ENCODE data around the gene MYRF. TPM values are rescaled to one million over a fixed set of nuclear protein-coding genes. Genes with fewer than 3 reads are reported as not detected.

MYRF gene
- total and polyA plus RNA-seq, 2 donors (not counting 1 experiment from before 2014, with no cell fraction given), result 0.27 to 0.34 TPM

GRCh38 chr11:61711037-61711436 is 41.4 kb upstream of the MYRF start:
- H3K9me3 ChIP-seq (ENCODE audit: control extremely low read depth in 1 of 3, control insufficient read depth in 2 of 3, insufficient read depth in 1 of 3, low read length in 2 of 3), result peaks cover 0 to 2% (median 0%) of the 10 kb centered on the region in 3 donors
- H3K4me3 Mint-ChIP-seq, result no peak overlapping the region
- H3K27ac Mint-ChIP-seq, result no peak overlapping the region
- H3K4me1 Mint-ChIP-seq, result no peaks in the 10 kb centered on the region
- no peak for TF ChIP-seq EZH2 (IDR thresholded peaks at IDR 0.05; ENCODE audit: borderline replicate concordance, insufficient read depth, low read depth, low read length, poor library complexity, severe bottlenecking)
- TF ChIP-seq CTCF (IDR thresholded peaks at IDR 0.05), result no peak
- H3K79me2 ChIP-seq (ENCODE audit: control insufficient read depth, insufficient read depth, low read length), result no peaks in the 10 kb centered on the region
- peaks cover 7% of the 10 kb centered on the region for H3K27me3 Mint-ChIP-seq
- no peak overlapping the region for H3K4me3 ChIP-seq (ENCODE audit: control extremely low read depth in 1 of 5, extremely low read depth in 1 of 5, insufficient read depth in 1 of 5, low read depth in 2 of 5, low read length in 4 of 5)
- CTCF ChIA-PET, result no interaction called here
- no peaks in the 10 kb centered on the region for H3K9me3 Mint-ChIP-seq (ENCODE audit: insufficient read depth)
- no peak overlapping the region for H3K4me2 ChIP-seq (replicated peaks; ENCODE audit: low read depth, low read length, poor library complexity, severe bottlenecking)
- POLR2A ChIA-PET, result no interaction called here
- H3K4me1 ChIP-seq (ENCODE audit: control insufficient read depth in 2 of 2, insufficient read depth in 2 of 2, low read length in 2 of 2), result no peaks in the 10 kb centered on the region
- no peak for DNase-seq
- no peak overlapping the region for H3K27ac ChIP-seq (ENCODE audit: low read length in 2 of 2)
- no peak overlapping the region for H2AFZ ChIP-seq (ENCODE audit: insufficient read depth, low read depth, low read length, poor library complexity, severe bottlenecking)
- H4K20me1 ChIP-seq (ENCODE audit: control insufficient read depth, insufficient read depth, low read length, poor library complexity, severe bottlenecking), result no peaks in the 10 kb centered on the region
- intact Hi-C loops (cut with micrococcal nuclease), result no loop called here
- H3K27me3 ChIP-seq (replicated peaks in 1 of 4; ENCODE audit: control extremely low read depth in 1 of 4, control insufficient read depth in 3 of 4, insufficient read depth in 4 of 4, low read length in 3 of 4), result no peaks in the 10 kb centered on the region
- 83% methylated on average over 11 of the region's 14 CpGs for WGBS (ENCODE audit: insufficient coverage)
- no peaks in the 10 kb centered on the region for H3K36me3 ChIP-seq (replicated peaks in 1 of 2; ENCODE audit: control extremely low read depth in 1 of 2, control insufficient read depth in 1 of 2, extremely low read depth in 1 of 2, insufficient read depth in 2 of 2, low read length in 1 of 2)
- ATAC-seq (ENCODE audit: low read depth), result no peak
- no peak overlapping the region for H3K9ac ChIP-seq (ENCODE audit: low read length)

GRCh38 chr11:61711498-61711897 is 40.9 kb upstream of the MYRF start:
- H3K4me3 ChIP-seq (ENCODE audit: control extremely low read depth in 1 of 5, extremely low read depth in 1 of 5, insufficient read depth in 1 of 5, low read depth in 2 of 5, low read length in 4 of 5), result no peak overlapping the region
- H2AFZ ChIP-seq (ENCODE audit: insufficient read depth, low read depth, low read length, poor library complexity, severe bottlenecking), result no peak overlapping the region
- TF ChIP-seq CTCF (IDR thresholded peaks at IDR 0.05) (no peak), EZH2 (IDR thresholded peaks at IDR 0.05; ENCODE audit: borderline replicate concordance, insufficient read depth, low read depth, low read length, poor library complexity, severe bottlenecking) (no peak)
- no peak for DNase-seq
- H3K9me3 ChIP-seq (ENCODE audit: control extremely low read depth in 1 of 3, control insufficient read depth in 2 of 3, insufficient read depth in 1 of 3, low read length in 2 of 3), result peaks cover 0 to 2% (median 0%) of the 10 kb centered on the region in 3 donors
- no peaks in the 10 kb centered on the region for H3K4me1 Mint-ChIP-seq
- no peaks in the 10 kb centered on the region for H3K4me1 ChIP-seq (ENCODE audit: control insufficient read depth in 2 of 2, insufficient read depth in 2 of 2, low read length in 2 of 2)
- H3K4me3 Mint-ChIP-seq, result no peak overlapping the region
- CTCF ChIA-PET, result no interaction called here
- no peak overlapping the region for H3K4me2 ChIP-seq (replicated peaks; ENCODE audit: low read depth, low read length, poor library complexity, severe bottlenecking)
- H3K9ac ChIP-seq (ENCODE audit: low read length), result no peak overlapping the region
- H3K9me3 Mint-ChIP-seq (ENCODE audit: insufficient read depth), result no peaks in the 10 kb centered on the region
- H3K27ac Mint-ChIP-seq, result no peak overlapping the region
- no peaks in the 10 kb centered on the region for H3K36me3 ChIP-seq (replicated peaks in 1 of 2; ENCODE audit: control extremely low read depth in 1 of 2, control insufficient read depth in 1 of 2, extremely low read depth in 1 of 2, insufficient read depth in 2 of 2, low read length in 1 of 2)
- WGBS (ENCODE audit: insufficient coverage), result 96% methylated on average over 3 of the region's 6 CpGs
- H3K79me2 ChIP-seq (ENCODE audit: control insufficient read depth, insufficient read depth, low read length), result no peaks in the 10 kb centered on the region
- H4K20me1 ChIP-seq (ENCODE audit: control insufficient read depth, insufficient read depth, low read length, poor library complexity, severe bottlenecking), result no peaks in the 10 kb centered on the region
- POLR2A ChIA-PET, result no interaction called here
- H3K27me3 Mint-ChIP-seq, result peaks cover 11% of the 10 kb centered on the region
- no peak for ATAC-seq (ENCODE audit: low read depth)
- intact Hi-C loops (cut with micrococcal nuclease), result no loop called here
- no peak overlapping the region for H3K27ac ChIP-seq (ENCODE audit: low read length in 2 of 2)
- no peaks in the 10 kb centered on the region for H3K27me3 ChIP-seq (replicated peaks in 1 of 4; ENCODE audit: control extremely low read depth in 1 of 4, control insufficient read depth in 3 of 4, insufficient read depth in 4 of 4, low read length in 3 of 4)

Data from B cell (primary cell).